SU-DHL-6 (cell line): Measurements from ENCODE around the gene FGF22.

Experiments used
- H2AFZ ChIP-seq: fragments of 200-600 bp; sonication (generic); 2 replicates; pipeline ENCODE4 v1.6.1; 2014; ENCODE audit warnings: low read depth, mild to moderate bottlenecking, moderate library complexity, mixed read lengths, antibody characterized with exemption, low read length; ENCODE audit not compliant: severe bottlenecking
- H3F3A ChIP-seq: fragments of 200-600 bp; shearing (Covaris generic); 2 replicates; pipeline ENCODE4 v1.6.0; 2016; ENCODE audit warnings: antibody characterized with exemption, mild to moderate bottlenecking; ENCODE audit not compliant: insufficient read depth
- H3K27ac ChIP-seq: fragments of 200-600 bp; sonication (generic); 2 replicates; pipeline ENCODE4 v1.5.1; 2016; ENCODE audit warnings: low read depth, mild to moderate bottlenecking, low read length, moderate library complexity, mixed read lengths
- H3K27me3 ChIP-seq: fragments of 200-600 bp; sonication (generic), shearing (Covaris generic); 2 replicates; pipeline ENCODE4 v1.6.0; 2014; ENCODE audit warnings: mild to moderate bottlenecking, low read length
- H3K36me3 ChIP-seq: fragments of 200-600 bp; sonication (generic); 2 replicates; pipeline ENCODE4 v1.6.1; 2014; ENCODE audit warnings: mild to moderate bottlenecking, low read length, mixed read lengths
- H3K4me2 ChIP-seq: fragments of 300-600, 200-600 bp; shearing (Covaris generic), sonication (generic); 2 replicates; pipeline ENCODE4 v1.6.0; 2014; ENCODE audit warnings: low read length, low read depth, mild to moderate bottlenecking; ENCODE audit not compliant: poor library complexity, severe bottlenecking
- H3K4me3 ChIP-seq: fragments of 200-600 bp; sonication (generic); 2 replicates; pipeline ENCODE4 v1.5.1; 2014; ENCODE audit warnings: antibody characterized with exemption, low read length, mild to moderate bottlenecking, mixed read lengths; ENCODE audit not compliant: insufficient read depth, poor library complexity, severe bottlenecking
- H3K79me2 ChIP-seq: fragments of 200-600 bp; sonication (generic); 2 replicates; pipeline ENCODE4 v1.6.1; 2014; ENCODE audit warnings: mild to moderate bottlenecking, low read length, moderate library complexity; ENCODE audit not compliant: insufficient read depth
- H3K9ac ChIP-seq: fragments of 200-600 bp; sonication (generic); 2 replicates; pipeline ENCODE4 v1.7.0; 2014; ENCODE audit warnings: mild to moderate bottlenecking, low read length
- H3K9me2 ChIP-seq: fragments of 200-600 bp; sonication (generic); replicated peaks from 2 replicates; pipeline ENCODE4 v1.6.1; 2014; ENCODE audit warnings: low read length; ENCODE audit not compliant: insufficient read depth
- H3K9me3 ChIP-seq: fragments of 200-600 bp; sonication (generic); 2 replicates; pipeline ENCODE4 v1.6.1; 2014; ENCODE audit warnings: low read length, mixed read lengths; ENCODE audit not compliant: insufficient read depth
- H4K20me1 ChIP-seq: fragments of 200-600 bp; sonication (generic); 2 replicates; pipeline ENCODE4 v1.6.1; 2014; ENCODE audit warnings: low read depth, mild to moderate bottlenecking, antibody characterized with exemption, low read length, moderate library complexity, mixed read lengths
- CTCF ChIP-seq: fragments of 200-600 bp; sonication (generic); IDR thresholded peaks from one replicate; pipeline ENCODE4 v1.5.1; 2017; ENCODE audit warnings: antibody characterized with exemption, mild to moderate bottlenecking, low read length, moderate library complexity; ENCODE audit not compliant: insufficient read depth, poor library complexity, severe bottlenecking
- EZH2phosphoT487 ChIP-seq: fragments of 200-600 bp; sonication (generic), shearing (Covaris generic); conservative IDR thresholded peaks from 2 replicates; pipeline ENCODE4 v1.6.1; 2018; ENCODE audit warnings: mild to moderate bottlenecking, antibody characterized with exemption, low read length, moderate library complexity, mixed read lengths

FGF22 gene

GRCh38 chr19:662207-662961 lies 22.7 kb downstream of the FGF22 start:
- Histone ChIP-seq H3K27me3 (no peaks in the 10 kb centered on the region), H3K4me3 (peak overlapping the region; percentile 77), H4K20me1 (peaks cover 4% of the 10 kb centered on the region; the same call in 1 of the 2 replicates), H3K27ac (peak overlapping the region; percentile 89), H3K79me2 (peaks cover 54% of the 10 kb centered on the region), H2AFZ (no peak overlapping the region), H3K36me3 (no peaks in the 10 kb centered on the region), H3K9me2 (no peaks in the 10 kb centered on the region), H3K9ac (peak overlapping the region; percentile 98), H3K9me3 (no peaks in the 10 kb centered on the region), H3F3A (peaks cover 21% of the 10 kb centered on the region), H3K4me2 (peak overlapping the region; percentile 79)
- TF ChIP-seq EZH2phosphoT487 = no peak
- TF ChIP-seq CTCF = no peak

GRCh38 chr19:662962-663681 lies 23.4 kb downstream of the FGF22 start, which contains the start of gene RNF126:
Gene RNF126 (minus strand): TSS chr19:663214. CDS start chr19:663121, 93 bp downstream.
- Histone ChIP-seq H3K9me2 (no peaks in the 10 kb centered on the region), H3K9me3 (no peaks in the 10 kb centered on the region), H3K79me2 (peaks cover 47% of the 10 kb centered on the region), H2AFZ (peak within 1 kb of the TSS; percentile 70), H3F3A (peaks cover 21% of the 10 kb centered on the region), H3K4me2 (peak within 1 kb of the TSS; percentile 79), H3K36me3 (no peaks in the 10 kb centered on the region), H3K27ac (peak within 1 kb of the TSS; percentile 89), H4K20me1 (peaks cover 4% of the 10 kb centered on the region; the same call in 1 of the 2 replicates), H3K9ac (peak within 1 kb of the TSS; percentile 98), H3K4me3 (peak within 1 kb of the TSS; percentile 77), H3K27me3 (no peaks in the 10 kb centered on the region)
- no peak for TF ChIP-seq CTCF
- no peak for TF ChIP-seq EZH2phosphoT487

- Histone ChIP-seq H3F3A (peaks cover 21% of the 10 kb centered on the region), H2AFZ (peak overlapping the region; percentile 70), H3K9me3 (no peaks in the 10 kb centered on the region), H3K9me2 (no peaks in the 10 kb centered on the region), H3K4me2 (peak overlapping the region; percentile 51), H4K20me1 (peaks cover 4% of the 10 kb centered on the region; the same call in 1 of the 2 replicates), H3K9ac (peak overlapping the region; percentile 57), H3K27ac (peak overlapping the region; percentile 13; the same call in 1 of the 2 replicates), H3K4me3 (peak overlapping the region; percentile 46), H3K36me3 (no peaks in the 10 kb centered on the region), H3K79me2 (peaks cover 41% of the 10 kb centered on the region), H3K27me3 (no peaks in the 10 kb centered on the region)
- TF ChIP-seq CTCF = no peak
These were observed 24.0 kb downstream of the FGF22 start for GRCh38 chr19:663682-664117.
